B cell (primary cell): Measurements from ENCODE around the gene CHST14.

Source experiments
- EZH2 ChIP-seq: IDR thresholded peaks from 2 replicates; pipeline ENCODE4 v1.6.1; 2012; ENCODE audit warnings: borderline replicate concordance, low read depth, mild to moderate bottlenecking, moderate library complexity, low read length; ENCODE audit not compliant: insufficient read depth, poor library complexity, severe bottlenecking
- TF ChIP-seq, protein P1 (sequence below): fragments of 200-600 bp; IDR thresholded peaks from one replicate; pipeline ENCODE4 v1.8.0; 2022; ENCODE audit warnings: antibody characterized with exemption, mild to moderate bottlenecking

DNA sequence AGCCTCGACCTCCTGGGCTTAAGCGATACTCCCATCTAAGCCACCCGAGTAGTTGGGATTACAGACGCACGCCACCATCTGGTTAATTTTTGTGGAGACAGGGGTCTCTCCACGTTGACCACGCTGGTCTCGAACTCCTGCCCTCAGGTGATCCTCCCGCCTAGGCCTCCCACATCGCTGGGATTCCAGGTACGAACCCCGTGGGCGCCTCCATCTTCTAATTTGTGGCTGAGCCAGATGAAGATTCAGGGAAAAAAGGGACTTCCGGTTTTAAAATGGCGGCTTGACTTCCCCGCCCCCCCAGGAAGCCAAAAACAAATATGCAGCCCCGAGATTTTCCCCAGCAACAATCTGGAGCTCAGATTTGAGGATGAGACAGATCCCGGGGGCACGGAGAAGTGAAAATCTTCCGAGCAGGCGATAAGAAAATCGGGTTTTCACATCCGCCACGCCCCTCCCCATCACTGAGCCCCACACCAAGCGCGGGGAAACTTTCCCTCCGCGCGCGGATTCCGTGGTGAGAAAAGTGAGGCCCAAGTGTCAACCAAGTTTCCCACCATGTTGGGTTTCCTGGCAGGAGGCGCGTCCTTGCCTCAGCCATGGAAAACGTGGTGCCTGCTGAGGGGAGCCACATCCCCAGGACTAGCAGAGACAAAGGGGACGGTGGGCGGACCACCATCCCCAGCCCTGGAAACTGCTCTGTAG, 15.4 kb downstream of the CHST14 start:
- TF ChIP-seq, protein P1, sequence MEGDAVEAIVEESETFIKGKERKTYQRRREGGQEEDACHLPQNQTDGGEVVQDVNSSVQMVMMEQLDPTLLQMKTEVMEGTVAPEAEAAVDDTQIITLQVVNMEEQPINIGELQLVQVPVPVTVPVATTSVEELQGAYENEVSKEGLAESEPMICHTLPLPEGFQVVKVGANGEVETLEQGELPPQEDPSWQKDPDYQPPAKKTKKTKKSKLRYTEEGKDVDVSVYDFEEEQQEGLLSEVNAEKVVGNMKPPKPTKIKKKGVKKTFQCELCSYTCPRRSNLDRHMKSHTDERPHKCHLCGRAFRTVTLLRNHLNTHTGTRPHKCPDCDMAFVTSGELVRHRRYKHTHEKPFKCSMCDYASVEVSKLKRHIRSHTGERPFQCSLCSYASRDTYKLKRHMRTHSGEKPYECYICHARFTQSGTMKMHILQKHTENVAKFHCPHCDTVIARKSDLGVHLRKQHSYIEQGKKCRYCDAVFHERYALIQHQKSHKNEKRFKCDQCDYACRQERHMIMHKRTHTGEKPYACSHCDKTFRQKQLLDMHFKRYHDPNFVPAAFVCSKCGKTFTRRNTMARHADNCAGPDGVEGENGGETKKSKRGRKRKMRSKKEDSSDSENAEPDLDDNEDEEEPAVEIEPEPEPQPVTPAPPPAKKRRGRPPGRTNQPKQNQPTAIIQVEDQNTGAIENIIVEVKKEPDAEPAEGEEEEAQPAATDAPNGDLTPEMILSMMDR: no peak
- no peak for TF ChIP-seq EZH2
